Measurements from ENCODE around the gene LSM3.

DNA sequence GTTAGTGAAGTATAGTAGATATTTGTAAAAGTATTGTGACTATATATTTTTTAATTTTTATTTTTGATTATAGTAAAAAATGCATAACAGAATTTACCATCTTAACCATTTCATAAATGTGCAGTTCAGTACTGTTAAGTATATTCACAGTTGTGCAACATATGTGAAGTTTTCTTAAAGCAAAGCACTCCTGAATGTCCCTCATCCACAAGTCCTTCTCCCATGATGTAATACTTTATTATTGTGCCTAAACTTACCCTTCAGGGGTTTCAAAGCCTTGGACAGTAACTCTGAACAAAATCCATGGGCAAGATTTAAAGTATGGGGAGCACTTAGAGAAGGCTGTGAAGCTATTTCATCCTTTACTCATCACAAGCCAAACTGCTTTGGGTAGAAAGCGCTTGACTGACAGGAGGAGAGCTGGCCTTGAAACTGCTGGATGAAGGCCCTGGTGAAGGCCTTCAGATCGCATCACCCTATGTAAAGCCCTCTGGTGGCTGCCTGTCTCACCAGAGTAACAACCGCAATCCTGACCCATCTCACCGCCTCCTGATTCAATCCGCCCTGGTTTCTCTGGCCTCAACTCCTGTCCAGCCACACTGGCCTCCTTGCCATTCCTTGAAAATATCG lies 28.0 kb downstream of the LSM3 start:
- TF ChIP-seq ZBTB43 (CRISPR knock-in tag; IDR thresholded peaks at IDR 0.05) (no peak), CUX1 (CRISPR knock-in tag; IDR thresholded peaks at IDR 0.05) (no peak), TRIM28 (IDR thresholded peaks at IDR 0.05) (no peak), NR1H2 (CRISPR knock-in tag; IDR thresholded peaks at IDR 0.05) (no peak), RBM22 (IDR thresholded peaks at IDR 0.05; ENCODE audit: low read depth, low read length, poor library complexity, severe bottlenecking) (no peak), JUNB (CRISPR knock-in tag; conservative IDR thresholded peaks at IDR 0.05) (no peak), SRF (CRISPR knock-in tag; IDR thresholded peaks at IDR 0.05) (no peak)
- TF ChIP-seq, protein P1, sequence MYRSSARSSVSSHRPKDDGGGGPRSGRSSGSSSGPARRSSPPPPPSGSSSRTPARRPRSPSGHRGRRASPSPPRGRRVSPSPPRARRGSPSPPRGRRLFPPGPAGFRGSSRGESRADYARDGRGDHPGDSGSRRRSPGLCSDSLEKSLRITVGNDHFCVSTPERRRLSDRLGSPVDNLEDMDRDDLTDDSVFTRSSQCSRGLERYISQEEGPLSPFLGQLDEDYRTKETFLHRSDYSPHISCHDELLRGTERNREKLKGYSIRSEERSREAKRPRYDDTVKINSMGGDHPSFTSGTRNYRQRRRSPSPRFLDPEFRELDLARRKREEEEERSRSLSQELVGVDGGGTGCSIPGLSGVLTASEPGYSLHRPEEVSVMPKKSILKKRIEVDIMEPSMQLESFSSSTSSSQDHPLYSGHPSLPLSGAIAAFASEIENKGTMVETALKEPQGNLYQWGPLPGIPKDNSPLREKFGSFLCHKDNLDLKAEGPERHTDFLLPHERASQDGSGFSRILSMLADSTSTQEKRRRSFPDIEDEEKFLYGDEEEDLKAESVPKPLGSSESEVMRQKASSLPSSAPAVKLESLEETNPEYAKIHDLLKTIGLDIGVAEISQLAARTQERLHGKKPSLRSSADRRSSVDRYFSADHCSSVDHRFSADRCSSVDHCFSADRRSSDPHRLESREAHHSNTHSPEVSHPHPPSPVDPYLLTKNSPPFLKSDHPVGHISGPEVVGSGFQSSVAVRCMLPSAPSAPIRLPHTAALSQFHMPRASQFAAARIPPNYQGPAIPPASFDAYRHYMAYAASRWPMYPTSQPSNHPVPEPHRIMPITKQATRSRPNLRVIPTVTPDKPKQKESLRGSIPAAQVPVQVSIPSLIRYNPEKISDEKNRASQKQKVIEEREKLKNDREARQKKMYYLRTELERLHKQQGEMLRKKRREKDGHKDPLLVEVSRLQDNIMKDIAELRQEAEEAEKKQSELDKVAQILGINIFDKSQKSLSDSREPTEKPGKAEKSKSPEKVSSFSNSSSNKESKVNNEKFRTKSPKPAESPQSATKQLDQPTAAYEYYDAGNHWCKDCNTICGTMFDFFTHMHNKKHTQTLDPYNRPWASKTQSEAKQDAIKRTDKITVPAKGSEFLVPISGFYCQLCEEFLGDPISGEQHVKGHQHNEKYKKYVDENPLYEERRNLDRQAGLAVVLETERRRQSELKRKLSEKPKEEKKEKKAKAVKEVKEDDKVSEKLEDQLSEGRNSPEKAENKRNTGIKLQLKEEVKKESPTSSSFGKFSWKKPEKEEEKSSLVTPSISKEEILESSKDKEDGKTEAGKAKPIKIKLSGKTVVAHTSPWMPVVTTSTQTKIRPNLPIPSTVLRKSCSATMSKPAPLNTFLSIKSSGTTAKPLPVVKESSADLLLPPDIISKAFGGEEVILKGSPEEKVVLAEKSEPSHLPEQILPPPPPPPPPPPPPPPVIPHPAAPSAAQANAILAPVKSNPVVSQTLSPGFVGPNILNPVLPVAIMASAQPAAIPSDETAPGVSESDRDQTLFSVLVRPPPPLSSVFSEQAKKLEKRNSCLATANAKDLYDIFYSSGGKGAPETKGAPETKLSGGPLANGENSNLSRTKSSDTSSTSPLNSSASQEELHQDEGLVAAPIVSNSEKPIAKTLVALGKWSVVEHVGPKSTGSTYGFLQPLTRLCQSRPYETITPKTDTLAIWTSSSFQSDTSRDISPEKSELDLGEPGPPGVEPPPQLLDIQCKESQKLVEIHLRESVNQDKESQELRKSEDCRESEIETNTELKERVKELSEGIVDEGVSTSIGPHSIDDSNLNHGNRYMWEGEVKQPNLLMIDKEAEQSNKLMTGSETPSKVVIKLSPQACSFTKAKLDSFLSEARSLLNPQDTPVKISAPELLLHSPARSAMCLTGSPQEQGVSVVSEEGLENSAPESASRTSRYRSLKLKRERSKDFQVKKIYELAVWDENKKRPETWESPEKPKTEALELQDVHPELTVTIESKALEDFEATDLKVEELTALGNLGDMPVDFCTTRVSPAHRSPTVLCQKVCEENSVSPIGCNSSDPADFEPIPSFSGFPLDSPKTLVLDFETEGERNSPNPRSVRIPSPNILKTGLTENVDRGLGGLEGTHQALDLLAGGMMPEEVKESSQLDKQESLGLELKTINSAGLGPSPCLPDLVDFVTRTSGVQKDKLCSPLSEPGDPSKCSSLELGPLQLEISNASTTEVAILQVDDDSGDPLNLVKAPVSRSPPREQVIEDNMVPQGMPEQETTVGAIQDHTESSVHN (IDR thresholded peaks at IDR 0.05; ENCODE audit: borderline replicate concordance in 1 of 2, low read depth in 1 of 2) = no peak
- TF ChIP-seq, protein P2, sequence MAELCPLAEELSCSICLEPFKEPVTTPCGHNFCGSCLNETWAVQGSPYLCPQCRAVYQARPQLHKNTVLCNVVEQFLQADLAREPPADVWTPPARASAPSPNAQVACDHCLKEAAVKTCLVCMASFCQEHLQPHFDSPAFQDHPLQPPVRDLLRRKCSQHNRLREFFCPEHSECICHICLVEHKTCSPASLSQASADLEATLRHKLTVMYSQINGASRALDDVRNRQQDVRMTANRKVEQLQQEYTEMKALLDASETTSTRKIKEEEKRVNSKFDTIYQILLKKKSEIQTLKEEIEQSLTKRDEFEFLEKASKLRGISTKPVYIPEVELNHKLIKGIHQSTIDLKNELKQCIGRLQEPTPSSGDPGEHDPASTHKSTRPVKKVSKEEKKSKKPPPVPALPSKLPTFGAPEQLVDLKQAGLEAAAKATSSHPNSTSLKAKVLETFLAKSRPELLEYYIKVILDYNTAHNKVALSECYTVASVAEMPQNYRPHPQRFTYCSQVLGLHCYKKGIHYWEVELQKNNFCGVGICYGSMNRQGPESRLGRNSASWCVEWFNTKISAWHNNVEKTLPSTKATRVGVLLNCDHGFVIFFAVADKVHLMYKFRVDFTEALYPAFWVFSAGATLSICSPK (IDR thresholded peaks at IDR 0.05; ENCODE audit: borderline replicate concordance) = no peak

All from K562 (cell line).